GM12801 (cell line): ENCODE results near the gene UMPS.

Experiments used
- CTCF ChIP-seq: IDR thresholded peaks from one replicate; pipeline ENCODE4 v1.5.1; 2011; ENCODE audit warnings: control low read depth; ENCODE audit not compliant: insufficient read length; ENCODE audit errors: extremely low read depth

UMPS gene

GRCh38 chr3:124730129-124730940 lies at the start of gene UMPS:
Gene UMPS, plus strand, starts transcription at chr3:124730452. Its CDS starts 20 bp downstream, at chr3:124730472.
- no peak for TF ChIP-seq CTCF

DNA sequence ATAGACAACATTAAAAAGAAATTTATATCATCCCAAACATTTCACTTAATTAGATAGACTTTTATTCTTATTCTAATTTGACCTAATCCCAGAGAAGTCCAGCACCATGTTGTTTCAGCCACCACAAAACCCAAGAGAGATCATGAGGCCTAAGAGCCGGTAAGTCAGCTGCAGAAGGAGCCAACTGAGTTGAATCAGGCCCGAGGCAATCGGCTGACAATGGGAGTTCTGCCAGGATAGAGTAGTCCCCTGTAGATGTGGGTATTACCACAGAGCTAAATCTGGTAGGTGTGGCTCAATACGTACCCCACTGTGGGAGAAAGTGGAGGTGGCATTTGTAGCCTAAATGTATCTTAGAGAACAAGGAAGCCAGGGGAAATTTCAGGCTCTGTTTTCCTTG lies 49.7 kb upstream of the UMPS start:
- TF ChIP-seq CTCF: no peak

DNA sequence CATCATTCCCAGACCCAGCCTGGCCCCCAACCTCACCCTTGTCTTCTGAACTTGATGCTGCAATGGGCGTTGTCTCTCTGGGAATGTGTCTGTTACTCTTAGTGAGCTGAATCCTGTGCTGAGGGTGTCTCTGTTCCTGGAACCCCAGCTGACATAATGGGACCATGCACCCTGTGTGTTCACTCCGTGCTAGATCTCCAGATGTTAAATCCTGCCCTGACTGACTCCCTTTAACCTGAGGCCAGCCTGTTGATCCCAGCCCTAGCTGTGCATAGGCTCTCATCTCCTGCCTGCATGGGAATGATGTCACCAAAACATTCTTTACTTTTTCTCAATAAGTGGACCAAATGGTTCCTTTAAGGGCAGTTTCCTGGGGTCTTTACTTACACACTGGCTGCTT lies 48.0 kb upstream of the UMPS start:
- no peak for TF ChIP-seq CTCF

GRCh38 chr3:124684459-124684858 lies 45.8 kb upstream of the UMPS start:
- no peak for TF ChIP-seq CTCF

DNA sequence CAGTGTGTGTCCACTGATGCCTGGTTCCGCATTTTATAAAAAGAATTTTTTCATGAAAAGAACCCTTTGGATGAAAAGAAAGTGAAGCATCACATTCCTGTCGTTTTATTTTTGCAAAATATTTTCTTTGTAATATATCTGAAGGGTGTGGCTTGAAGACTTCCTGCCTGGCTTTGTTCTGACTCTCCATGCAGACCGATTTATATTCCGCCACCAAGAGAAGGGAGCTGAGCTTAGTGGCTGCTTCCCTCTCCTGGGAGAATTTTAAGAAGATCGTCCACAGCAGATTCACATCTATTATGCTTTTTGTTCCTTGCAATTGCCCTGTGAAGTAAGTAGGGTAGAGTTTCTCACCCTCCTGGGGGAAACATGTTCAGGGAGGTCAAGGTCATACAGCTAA lies 45.2 kb upstream of the UMPS start:
- TF ChIP-seq CTCF: no peak

- TF ChIP-seq CTCF: no peak
Observed at GRCh38 chr3:124685481-124685880, 44.8 kb upstream of the UMPS start.

DNA sequence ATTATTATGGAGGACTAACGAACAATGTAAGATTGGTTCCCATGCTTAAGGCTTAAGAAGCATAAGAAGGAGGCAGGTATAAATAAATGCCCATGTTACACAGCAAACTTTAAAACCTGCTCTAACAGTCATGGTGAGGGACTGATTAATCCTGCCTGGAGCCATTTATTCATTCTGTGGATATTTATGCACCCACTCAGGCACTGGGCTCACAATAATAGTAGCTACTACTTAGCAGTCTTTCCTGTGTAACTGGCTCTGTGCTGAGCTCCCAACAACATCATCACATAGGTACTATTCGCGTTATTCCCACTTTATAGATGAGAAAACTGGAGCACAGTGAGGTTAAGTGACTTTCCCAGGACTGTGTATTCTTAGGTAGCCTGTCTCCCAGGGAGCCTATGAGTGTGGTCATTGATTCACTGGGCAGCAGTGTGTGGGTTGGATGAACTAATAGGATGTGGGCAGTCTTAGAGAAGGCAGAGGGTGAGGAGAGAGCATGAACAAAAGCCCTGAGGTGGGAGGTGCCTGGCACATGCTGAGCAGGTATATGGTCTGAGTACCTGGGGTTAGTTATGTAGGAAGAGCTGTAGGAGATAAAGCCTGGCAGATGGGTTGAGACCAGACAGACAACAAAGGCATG lies 44.1 kb upstream of the UMPS start:
- no peak for TF ChIP-seq CTCF
